GM18951 (cell line): Measurements from ENCODE around the gene UPK3A.

Experiments
- POLR2A ChIP-seq: IDR thresholded peaks from 4 replicates; pipeline ENCODE4 v1.6.1; 2011; ENCODE audit warnings: mild to moderate bottlenecking; ENCODE audit not compliant: insufficient read length, insufficient read depth; ENCODE audit errors: extremely low read depth
- in situ Hi-C: fragments of 300-500 bp; cut with MboI; formaldehyde crosslinking; loops from one replicate; pipeline ENCODE4 v1.12.0; 2022; ENCODE audit warnings: low sequenced_read_pairs, mixed read lengths, inconsistent platforms; ENCODE audit not compliant: unreplicated experiment

UPK3A gene

DNA sequence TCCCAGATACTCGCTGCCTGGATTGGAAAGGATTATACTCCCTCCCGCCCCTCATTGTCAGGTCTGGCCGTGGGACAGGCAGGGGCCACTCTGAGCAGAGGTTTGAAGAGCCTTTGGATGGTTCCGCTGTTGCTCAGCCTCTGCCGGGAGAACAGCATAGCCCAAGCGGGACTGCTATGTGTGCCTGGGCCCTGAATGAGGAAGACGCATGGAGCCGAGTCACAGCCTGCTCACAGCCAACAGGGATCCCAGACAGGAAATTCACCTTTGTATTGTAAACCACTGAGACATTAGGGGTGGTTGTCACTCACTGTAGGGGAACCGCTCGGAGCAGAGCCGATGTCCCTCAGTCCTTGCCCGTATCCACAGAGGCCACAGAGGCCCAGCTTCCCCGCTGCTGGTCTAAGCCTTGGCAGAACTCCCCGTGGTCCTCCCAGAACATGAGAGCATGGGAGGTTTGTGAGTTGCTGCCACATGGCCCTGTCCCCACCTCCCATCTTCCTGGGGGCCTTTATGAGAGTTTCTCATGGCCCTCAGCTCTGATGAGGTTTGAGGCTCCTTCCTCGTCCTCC is 14.3 kb downstream of the UPK3A start:
- TF ChIP-seq POLR2A, result no peak
- in situ Hi-C loops, result no loop called here

GRCh38 chr22:45302751-45303150 is 18.0 kb downstream of the UPK3A start:
- in situ Hi-C loops, result no loop called here

GRCh38 chr22:45303181-45303580 is 18.4 kb downstream of the UPK3A start:
- in situ Hi-C loops, result no loop called here
- no peak for TF ChIP-seq POLR2A

More at GRCh38 chr22:45302751-45303150, 18.0 kb downstream of the UPK3A start:
- no peak for TF ChIP-seq POLR2A

GRCh38 chr22:45304971-45305370 is 20.2 kb downstream of the UPK3A start:
- TF ChIP-seq POLR2A, result no peak
- in situ Hi-C loops, result no loop called here

DNA sequence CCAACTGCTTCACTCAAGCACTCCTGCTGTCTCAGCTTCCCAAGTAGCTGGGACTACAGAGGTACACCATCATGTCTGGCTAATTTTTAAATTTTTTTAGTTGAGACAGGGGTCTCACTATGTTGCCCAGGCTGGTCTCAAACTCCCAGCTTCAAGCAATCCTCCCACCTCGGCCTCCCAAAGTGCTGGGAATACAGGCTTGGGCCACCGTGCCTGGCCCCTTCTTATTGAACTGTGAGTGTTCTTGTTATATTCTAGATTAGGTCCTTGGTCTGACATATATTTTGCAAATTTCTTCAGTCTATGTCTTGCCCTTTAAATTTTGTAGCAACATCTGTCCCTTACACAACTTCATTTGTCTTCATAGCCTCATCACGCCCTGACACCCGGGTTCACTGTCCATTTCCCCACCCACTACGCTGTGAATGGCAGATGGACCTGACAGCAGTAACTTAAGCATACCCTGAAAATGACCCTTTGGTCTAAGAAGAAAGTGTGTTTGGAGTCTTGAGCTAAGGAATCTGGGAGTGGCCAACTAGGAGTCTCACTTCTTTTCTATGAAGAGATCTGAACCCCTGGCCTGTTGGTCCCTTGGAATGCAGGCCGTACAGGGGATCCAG is 20.8 kb downstream of the UPK3A start:
- in situ Hi-C loops, result no loop called here
- no peak for TF ChIP-seq POLR2A

DNA sequence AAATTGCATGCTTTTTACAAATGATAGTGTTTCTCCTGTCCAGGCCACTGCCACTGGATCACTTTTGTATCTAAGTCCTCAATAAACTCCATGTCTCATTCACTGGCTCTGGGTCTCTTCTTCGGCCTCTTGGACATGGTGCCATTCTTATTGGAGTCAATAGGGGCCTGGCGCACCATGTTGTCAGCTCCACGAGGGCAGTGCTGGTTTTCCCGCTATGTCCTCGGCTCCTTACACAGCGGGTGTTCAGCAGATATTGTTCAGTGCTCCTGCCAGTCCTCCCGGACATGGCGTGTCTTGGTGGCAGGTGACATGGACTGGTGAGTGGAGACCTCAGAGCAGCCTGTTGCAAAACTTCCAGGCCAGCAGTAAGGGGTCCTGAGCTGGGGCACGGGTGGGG is 21.4 kb downstream of the UPK3A start:
- no peak for TF ChIP-seq POLR2A
- in situ Hi-C loops, result no loop called here

- no peak for TF ChIP-seq POLR2A
- in situ Hi-C loops, result no loop called here
Measured at GRCh38 chr22:45308391-45308956, 23.7 kb downstream of the UPK3A start.

- in situ Hi-C loops, result no loop called here
- no peak for TF ChIP-seq POLR2A
Measured at GRCh38 chr22:45308957-45309421, 24.2 kb downstream of the UPK3A start.

DNA sequence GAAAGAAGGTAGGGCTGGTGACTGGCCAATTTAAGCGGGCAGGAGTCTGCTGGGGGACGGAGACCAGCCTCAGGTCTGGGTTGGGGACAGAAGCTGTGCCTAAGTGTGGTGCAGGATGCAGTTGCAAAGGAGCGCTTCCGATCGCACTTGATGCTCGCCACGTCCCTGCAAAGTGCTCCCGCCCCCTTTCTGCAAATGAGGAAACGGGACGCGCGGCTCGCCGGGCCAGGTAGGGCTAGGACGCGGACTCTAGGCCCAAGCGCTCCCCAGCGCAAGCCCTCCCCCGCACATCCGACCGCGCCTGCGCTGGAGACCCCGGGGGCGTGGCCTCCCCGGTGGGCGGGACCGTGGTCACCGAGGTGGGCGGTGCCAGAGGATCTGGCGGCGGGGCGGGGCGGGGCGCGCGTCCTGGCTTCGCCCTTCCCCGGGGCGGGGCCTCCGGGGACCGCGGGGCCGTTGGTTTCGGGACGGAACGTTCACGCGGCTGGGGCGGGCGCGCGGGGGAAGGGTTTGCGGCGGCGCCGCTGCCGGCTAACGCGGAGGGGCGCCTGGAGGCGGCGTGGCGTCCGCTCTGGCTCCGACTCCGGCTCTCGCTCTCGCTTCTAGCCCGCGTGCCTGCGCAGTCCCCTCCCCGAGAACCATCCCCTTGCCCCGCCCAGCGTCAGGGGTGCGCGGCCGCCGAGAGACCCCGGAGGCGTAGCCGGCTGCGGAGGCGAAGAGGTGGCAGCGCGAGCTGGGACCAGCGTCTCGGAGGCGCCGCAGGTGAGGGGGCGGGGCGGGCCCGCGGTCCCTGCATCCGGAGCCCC is 24.9 kb downstream of the UPK3A start, which contains the start of gene FAM118A:
Gene FAM118A, plus strand, starts transcription at position 513 of the 806 bp plus-strand sequence. CDS start 12,446 bp downstream, outside the sequence.
- in situ Hi-C loops, result no loop called here
- peak; percentile 78 for TF ChIP-seq POLR2A

GRCh38 chr22:45310331-45310976 is 25.7 kb downstream of the UPK3A start:
- in situ Hi-C loops, result no loop called here
- TF ChIP-seq POLR2A, result no peak

GRCh38 chr22:45310977-45311531 is 26.3 kb downstream of the UPK3A start:
- TF ChIP-seq POLR2A, result no peak
- in situ Hi-C loops, result no loop called here

GRCh38 chr22:45312415-45312814 is 27.7 kb downstream of the UPK3A start:
- TF ChIP-seq POLR2A, result no peak
- in situ Hi-C loops, result no loop called here
